Endothelial cell (in vitro differentiated cells): ENCODE results near the gene SLC39A7. TPM values are rescaled to one million over a fixed set of nuclear protein-coding genes. Genes with fewer than 3 reads are reported as not detected.

Source experiments
- DNase-seq: peaks from one replicate; pipeline ENCODE4 v3.0.0; 2021; ENCODE audit warnings: low spot score
- H3K27ac Mint-ChIP-seq: one replicate; pipeline ENCODE4 v1.8.0; 2021; ENCODE audit warnings: mixed read lengths, inconsistent platforms; ENCODE audit not compliant: unreplicated experiment
- H3K27me3 Mint-ChIP-seq: one replicate; pipeline ENCODE4 v1.8.0; 2021; ENCODE audit warnings: mild to moderate bottlenecking, moderate library complexity, mixed read lengths, inconsistent platforms; ENCODE audit not compliant: unreplicated experiment
- H3K36me3 Mint-ChIP-seq: one replicate; pipeline ENCODE4 v1.8.0; 2021; ENCODE audit warnings: mild to moderate bottlenecking, low read depth, mixed read lengths, inconsistent platforms; ENCODE audit not compliant: unreplicated experiment
- H3K4me1 Mint-ChIP-seq: one replicate; pipeline ENCODE4 v1.8.0; 2021; ENCODE audit warnings: mild to moderate bottlenecking, mixed read lengths, inconsistent platforms; ENCODE audit not compliant: unreplicated experiment
- H3K4me3 Mint-ChIP-seq: one replicate; pipeline ENCODE4 v1.8.0; 2021; ENCODE audit warnings: mild to moderate bottlenecking, mixed read lengths, inconsistent platforms; ENCODE audit not compliant: unreplicated experiment
- H3K9me3 Mint-ChIP-seq: one replicate; pipeline ENCODE4 v1.8.0; 2021; ENCODE audit warnings: mixed read lengths, inconsistent platforms; ENCODE audit not compliant: unreplicated experiment
- total RNA-seq: library from RNA; stranded (reverse); fragmentation: NEBNext Ultra II Directional; extraction: Animal tissue kit (Norgen Biotek cat#: 25700); gene quantifications from one replicate; pipeline ENCODE4 v1.2.1, GENCODE V29; 2021; ENCODE audit not compliant: unreplicated experiment
- TF ChIP-seq, protein P1 (sequence below): fragments of 200-600 bp; sonication (generic); IDR thresholded peaks from one replicate; pipeline ENCODE4 v1.5.0; 2021; ENCODE audit warnings: antibody characterized with exemption; ENCODE audit not compliant: unreplicated experiment

SLC39A7 gene
- total RNA-seq, 1 donor from 2014 or later = 108 TPM

DNA sequence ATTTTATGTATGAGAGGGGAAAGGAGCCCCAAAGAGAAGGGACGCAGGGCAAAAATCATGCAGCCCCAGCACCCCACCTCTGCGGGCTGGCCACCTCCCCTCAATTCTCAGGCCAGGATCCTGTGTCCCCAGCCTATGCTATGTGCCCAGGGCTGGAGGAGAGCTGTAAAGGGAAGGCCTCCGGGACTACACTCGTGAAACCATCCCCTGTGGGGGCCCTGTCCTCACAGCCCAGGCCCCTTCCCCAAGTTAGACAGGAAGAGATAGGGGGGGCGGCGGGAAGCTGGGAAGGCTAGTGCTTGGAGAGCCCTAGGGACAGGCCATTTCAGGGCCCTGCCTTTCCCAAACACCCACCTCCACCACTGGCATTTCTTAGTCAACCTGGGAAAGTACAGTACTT lies 7.0 kb upstream of the SLC39A7 start:
- Mint-ChIP-seq H3K4me3 (peak overlapping the region; percentile 62), H3K27ac (no peak overlapping the region), H3K27me3 (peaks cover 12% of the 10 kb centered on the region), H3K4me1 (peaks cover 22% of the 10 kb centered on the region), H3K36me3 (peaks cover 48% of the 10 kb centered on the region), H3K9me3 (no peaks in the 10 kb centered on the region)
- TF ChIP-seq, protein P1, sequence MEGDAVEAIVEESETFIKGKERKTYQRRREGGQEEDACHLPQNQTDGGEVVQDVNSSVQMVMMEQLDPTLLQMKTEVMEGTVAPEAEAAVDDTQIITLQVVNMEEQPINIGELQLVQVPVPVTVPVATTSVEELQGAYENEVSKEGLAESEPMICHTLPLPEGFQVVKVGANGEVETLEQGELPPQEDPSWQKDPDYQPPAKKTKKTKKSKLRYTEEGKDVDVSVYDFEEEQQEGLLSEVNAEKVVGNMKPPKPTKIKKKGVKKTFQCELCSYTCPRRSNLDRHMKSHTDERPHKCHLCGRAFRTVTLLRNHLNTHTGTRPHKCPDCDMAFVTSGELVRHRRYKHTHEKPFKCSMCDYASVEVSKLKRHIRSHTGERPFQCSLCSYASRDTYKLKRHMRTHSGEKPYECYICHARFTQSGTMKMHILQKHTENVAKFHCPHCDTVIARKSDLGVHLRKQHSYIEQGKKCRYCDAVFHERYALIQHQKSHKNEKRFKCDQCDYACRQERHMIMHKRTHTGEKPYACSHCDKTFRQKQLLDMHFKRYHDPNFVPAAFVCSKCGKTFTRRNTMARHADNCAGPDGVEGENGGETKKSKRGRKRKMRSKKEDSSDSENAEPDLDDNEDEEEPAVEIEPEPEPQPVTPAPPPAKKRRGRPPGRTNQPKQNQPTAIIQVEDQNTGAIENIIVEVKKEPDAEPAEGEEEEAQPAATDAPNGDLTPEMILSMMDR = no peak
- DNase-seq = no peak

- TF ChIP-seq, protein P1 = no peak
- H3K27ac Mint-ChIP-seq = no peak overlapping the region
- no peaks in the 10 kb centered on the region for H3K9me3 Mint-ChIP-seq
- peaks cover 30% of the 10 kb centered on the region for H3K4me1 Mint-ChIP-seq
- no peak for DNase-seq
- H3K27me3 Mint-ChIP-seq = peaks cover 17% of the 10 kb centered on the region
- peak overlapping the region; percentile 62 for H3K4me3 Mint-ChIP-seq
- peaks cover 44% of the 10 kb centered on the region for H3K36me3 Mint-ChIP-seq
These were observed 6.2 kb upstream of the SLC39A7 start for GRCh38 chr6:33194431-33194979.

DNA sequence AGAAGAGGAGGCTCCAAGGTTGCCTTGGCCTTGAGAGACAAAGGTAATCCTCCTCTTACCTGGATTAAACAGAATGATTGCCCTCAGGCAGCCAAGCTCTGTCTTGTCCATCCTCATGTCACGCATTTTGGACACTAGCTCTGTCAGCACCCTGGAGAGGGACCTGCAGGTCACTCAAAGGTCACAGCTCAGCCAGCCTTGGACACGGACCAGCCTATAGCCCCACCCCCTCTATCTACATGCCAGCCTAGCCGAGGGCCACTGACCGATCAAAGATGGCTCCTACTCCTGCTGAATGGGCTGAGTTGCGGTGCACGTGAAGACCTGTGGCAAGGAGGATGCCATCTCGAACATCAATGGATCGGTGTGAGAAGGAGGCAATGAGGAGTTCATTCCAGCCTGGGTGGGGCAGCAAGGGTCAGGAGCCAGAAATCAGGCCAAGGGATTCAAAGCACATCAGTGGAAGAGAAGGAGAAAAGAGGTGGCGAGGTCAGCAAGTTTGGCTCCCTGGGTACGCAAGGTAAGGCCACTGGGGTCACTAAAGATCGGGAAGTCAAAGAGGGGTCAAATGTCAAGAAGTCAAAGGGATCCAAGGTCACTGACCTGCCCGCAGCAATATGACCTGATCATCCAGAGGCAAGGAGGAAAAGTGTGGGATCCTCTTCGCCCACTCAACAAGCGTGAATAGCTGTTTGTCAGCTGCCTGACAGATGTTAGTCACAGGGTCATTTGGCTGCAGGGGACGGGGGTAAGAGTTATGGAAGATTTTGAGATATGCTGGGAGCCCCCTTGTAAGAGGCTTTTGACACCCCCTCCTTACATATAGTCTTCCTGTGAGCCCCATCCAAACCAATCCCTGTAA lies 5.1 kb upstream of the SLC39A7 start:
- peak overlapping the region; percentile 60 for H3K4me3 Mint-ChIP-seq
- no peak for DNase-seq

GRCh38 chr6:33197431-33198048 lies 3.1 kb upstream of the SLC39A7 start:
- Mint-ChIP-seq H3K4me1 (peaks cover 36% of the 10 kb centered on the region), H3K9me3 (no peaks in the 10 kb centered on the region), H3K4me3 (peak overlapping the region; percentile 49), H3K27ac (no peak overlapping the region), H3K36me3 (peaks cover 54% of the 10 kb centered on the region), H3K27me3 (peaks cover 22% of the 10 kb centered on the region)
- DNase-seq = no peak
- TF ChIP-seq, protein P1 = peak; percentile 32

More for the DNA sequence above, 5.1 kb upstream of the SLC39A7 start:
- Mint-ChIP-seq H3K27ac (peak overlapping the region; percentile 41), H3K27me3 (peaks cover 19% of the 10 kb centered on the region), H3K9me3 (no peaks in the 10 kb centered on the region), H3K36me3 (peaks cover 44% of the 10 kb centered on the region), H3K4me1 (peaks cover 32% of the 10 kb centered on the region)
- TF ChIP-seq, protein P1 = no peak
